GM18858 (cell line): ENCODE results near the gene NANS.

ENCODE experiments used
- ATAC-seq: cut with Tn5 transposase; IDR thresholded peaks from one replicate; pipeline ENCODE4 v1.9.1; 2021; ENCODE audit not compliant: unreplicated experiment

NANS gene

DNA sequence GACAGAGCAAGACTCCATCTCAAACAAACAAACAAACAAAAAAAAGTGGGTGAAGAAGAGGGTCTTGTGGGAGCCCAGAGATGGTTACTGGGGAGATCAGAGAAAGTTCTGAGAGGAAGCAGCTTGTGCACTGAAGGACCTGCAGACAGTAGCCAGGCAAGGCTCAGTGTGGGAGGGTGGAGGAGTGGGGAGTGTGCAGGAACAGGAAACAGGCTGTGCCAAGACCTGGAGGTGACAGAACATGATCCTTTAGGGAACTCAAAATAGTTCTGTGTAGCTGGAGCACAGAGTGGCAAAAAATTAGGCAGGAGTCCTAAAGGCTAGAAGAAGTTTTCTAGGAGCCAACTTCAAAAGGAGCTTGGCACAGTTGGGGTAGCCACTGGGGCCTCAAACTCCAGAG is 19.2 kb upstream of the NANS start:
- no peak for ATAC-seq

DNA sequence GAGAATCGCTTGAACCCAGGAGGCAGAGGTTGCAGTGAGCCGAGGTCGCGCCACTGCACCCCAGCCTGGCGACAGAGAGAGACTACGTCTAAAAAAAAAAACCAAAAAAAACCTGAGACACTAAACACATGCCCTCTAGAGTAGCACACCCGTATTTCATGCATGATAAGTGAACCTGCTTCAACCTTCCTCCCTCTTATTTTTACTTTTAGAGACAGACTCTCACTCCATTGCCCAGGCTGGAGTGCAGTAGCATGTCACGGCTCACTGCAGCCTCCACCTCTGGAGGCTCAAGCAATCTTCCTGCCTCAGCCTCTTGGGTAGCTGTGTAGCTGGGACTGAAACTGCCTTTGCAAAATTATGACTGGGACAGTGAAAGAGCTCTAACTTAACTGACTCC is 17.6 kb upstream of the NANS start:
- ATAC-seq, result peak; percentile 49

DNA sequence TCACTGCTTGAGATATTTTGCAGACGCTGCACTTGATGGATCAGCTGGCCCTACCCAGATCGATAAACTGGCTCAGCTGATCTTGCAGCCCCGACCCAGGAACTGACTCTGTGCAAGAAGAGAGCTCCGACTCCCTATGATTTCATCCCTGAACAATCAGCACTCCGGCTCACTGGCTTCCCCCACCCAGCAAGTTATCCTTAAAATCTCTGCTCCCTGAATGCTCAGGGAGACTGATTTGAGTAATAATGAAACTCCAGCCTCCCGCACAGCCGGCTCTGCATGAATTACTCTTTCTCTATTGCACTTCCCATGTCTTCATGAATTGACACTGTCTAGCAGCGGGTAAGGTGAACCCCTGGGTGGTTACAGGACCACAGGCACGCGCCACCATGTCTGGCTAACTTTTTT is 16.9 kb upstream of the NANS start:
- no peak for ATAC-seq

DNA sequence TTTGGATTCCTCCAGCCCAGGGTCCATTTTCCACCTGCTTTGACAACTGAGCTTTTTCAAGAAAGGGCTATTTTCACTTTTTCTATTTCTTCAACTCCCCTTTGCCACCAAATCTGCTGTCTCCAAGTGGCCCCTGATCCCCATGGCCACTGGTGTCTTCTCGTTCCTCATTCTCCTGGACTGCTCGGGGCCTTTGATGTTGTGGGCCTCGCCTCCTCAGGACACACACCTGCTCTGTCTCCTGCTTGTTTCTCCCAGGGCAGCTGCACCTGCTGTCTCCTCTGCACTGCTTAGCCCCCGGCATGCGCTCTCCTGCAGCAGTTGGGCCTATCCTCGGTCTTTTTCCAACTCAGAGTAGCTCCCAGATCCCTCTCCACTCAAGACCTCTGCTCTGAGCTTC is 16.3 kb upstream of the NANS start:
- no peak for ATAC-seq

DNA sequence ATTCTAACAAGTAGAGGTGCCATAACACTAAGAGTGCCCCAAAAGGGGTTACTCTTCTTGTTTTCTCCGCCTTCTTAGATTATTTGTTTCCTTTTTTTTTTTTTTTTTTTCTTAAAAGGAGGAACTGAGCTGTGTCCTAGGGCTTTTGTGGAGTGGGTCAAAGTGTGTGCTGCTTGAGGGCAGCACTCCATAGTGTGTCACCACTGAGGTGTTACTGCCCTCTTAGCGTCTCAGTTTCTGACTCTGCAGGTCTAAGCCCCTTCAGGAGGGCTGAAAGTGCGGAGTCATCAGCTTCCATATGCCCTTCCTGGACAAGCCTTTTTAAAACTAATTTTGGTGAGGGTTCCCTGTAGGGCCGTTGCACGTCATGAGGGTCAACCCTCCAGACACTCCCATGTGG is 12.6 kb upstream of the NANS start:
- no peak for ATAC-seq

DNA sequence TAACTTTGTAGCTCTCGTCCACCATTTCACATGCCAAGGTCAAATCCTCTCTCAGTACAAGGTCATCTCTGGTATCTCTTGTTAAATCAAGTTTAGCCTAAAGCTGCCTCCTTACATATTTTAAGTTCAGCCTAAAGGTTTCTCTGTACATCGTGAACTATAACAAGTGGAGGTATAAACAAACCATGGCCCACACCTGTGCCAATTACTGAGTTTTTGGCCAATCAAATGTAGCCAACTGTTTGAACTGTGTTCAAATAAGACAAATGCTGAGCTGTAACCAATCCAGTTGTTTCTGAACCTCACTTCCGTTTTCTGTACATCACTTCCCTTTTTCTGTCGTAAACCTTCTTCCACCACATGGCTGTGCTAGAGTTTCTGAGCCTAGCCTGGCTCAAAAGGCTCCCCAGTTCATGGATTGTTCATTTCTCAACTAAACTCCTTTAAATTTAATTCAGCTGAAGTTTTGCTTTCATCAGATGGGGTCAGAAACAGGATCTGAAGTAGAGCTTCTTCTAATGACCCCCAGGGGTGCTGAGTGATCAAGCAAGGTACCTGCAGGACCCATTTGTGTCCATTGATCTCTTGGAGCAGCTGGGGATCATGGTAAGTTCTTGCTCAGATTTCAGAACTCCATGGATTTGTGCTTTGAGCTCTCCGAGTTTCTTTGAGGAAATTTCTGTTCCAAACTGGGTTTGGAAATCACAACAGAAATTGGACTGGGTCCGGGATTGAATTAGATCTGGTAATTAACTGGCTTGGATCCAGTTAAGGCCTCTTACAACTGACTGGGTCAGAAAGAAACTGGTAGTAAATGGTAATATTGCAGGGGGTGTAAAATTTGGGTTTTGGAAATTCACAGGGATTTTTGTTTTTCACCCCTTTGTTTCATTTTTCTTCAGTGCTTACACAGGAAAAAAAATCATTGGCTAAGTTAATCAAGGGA is 11.0 kb upstream of the NANS start:
- peak; percentile 83 for ATAC-seq

DNA sequence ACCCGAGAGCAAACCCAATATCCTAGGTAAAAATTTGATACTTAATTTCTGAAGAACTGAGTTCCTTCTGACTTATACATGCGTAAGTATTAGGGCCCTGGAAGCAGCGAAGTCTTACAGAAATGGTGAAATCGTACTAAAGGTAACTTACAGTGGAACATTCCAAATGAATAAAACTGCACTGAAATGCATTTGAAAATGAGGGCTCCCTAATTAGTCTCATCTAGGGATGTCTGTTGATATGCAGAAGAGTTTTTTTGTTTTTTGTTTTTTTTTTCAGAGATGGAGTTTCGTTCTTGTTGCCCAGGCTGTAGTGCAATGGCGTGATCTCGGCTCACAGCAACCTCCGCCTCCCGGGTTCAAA is 10.4 kb upstream of the NANS start:
- no peak for ATAC-seq

DNA sequence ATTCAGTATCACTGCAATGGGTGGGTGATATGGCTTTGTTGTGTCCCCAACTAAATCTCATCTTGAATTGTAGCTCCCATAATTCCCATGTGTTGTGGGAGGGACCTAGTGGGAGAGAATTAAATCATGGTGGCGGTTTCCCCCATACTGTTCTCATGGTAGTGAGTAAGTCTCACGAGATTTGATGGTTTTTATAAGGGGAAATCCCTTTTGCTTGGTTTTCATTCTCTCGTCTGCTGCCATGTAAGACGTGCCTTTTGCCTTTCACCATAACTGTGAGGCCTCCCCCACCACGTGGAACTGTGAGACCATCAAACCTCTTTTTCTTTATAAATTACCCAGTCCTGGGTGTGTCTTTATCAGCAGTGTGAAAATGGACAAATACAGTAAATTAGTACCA is 9.5 kb upstream of the NANS start:
- no peak for ATAC-seq

DNA sequence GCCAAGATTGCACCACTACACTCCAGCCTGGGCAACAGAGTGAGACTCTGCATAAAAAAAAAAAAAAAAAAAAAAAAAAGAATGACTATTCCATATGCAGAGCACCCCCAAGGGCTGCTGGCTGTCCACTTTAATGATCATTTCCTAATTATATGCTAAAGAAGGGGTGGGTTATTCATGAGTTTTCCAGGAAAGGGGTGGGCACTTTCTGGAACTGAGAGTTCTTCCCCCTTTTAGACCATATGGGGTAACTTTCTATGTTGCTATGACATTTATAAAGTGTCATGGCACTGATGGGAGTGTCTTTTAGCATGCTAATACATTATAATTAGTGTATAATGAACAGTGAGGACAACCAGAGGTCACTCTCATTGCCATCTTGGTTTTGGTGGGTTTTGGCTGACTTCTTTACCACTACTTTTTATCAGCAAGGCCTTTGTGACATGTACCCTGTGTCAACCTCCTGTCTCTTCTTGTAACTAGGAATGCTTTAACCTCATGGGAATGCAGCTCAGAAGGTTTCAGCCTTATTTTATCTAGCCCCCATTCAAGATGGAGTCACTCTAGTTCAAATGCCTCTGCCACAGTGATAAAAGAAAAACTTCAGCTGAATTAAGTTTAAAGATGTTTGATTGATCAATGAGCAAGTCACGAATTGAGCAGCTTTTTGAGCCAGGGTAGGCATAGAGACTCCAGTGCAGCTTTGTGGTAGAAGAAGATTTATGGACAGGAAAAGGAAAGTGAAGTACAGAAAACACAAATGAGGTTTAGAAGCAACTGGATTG is 7.1 kb upstream of the NANS start:
- no peak for ATAC-seq

DNA sequence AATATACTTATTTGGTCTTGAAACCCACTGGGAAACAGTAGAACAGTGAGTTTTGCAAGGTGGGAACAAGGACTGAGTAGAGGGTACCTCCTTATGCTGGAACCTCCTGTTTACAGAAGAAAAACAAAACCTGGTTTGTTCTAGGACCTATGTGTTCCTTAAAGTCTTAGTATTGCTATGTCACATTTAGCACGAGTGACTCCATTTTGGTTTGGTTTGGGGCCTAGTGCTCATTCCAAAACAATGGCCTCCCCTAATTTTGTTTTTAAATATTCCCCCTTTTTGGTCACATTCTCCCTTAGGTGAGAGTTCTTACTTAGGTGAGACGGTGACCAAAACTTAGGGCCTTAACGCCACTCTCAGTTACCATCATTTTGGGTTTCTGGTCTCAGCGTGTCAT is 6.2 kb upstream of the NANS start:
- no peak for ATAC-seq

DNA sequence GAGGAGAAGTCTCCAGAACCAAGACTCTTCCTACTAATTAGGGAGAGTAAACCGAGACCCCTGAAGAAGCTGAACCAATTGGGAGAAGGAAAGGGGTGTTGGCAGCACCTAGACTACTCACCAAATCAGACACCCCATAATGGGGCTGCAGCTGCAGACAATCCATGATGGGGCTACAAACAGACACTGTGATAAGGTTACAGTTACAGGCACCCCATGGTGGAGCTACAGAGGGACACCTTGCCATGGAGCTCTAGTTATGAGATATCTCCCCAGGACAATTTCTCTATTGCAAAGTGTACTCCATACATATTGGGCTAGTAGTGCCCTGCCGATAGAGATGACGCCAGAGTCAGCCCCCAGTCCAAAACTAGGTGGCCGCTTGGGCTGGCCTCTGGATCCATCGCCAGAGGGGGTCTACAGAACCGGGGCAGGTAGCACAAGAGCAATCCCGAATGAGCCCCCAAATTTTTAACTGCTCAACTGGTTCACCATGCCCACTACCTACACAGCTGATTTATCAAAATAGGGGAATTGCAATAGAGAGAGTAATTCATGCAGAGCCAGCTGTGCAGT is 2.1 kb upstream of the NANS start:
- no peak for ATAC-seq

DNA sequence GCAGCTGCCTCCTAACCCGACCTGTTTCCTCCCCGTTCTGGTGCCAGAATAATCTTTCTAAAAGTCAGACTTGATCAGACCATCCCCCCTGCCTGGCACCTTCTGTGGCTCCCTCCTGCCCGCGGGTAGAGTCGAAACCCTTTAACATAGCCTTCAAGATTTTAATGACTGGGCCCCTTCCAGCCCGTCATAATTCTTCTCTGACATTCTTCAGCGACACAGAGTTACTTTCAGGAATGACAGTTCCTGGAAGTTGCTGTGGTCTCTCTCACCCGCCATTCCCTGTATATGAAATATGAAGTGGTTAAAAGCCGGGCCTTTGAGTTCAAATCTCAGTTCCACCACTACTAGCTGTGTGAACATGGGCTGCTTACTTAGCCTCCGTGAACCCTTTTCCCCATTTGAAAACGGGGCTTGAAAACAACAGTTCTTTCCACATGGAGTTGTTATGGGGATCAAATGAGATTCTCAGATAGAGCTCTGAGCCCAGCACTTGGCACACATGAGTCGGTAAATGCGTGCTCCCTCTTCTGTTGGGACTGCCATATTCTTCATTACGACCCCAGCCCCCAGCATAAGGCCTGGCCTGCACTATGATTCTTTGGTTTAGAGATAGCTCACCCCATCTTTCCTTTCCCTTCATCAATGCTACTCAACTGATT is 737 bp downstream of the NANS start:
- no peak for ATAC-seq

DNA sequence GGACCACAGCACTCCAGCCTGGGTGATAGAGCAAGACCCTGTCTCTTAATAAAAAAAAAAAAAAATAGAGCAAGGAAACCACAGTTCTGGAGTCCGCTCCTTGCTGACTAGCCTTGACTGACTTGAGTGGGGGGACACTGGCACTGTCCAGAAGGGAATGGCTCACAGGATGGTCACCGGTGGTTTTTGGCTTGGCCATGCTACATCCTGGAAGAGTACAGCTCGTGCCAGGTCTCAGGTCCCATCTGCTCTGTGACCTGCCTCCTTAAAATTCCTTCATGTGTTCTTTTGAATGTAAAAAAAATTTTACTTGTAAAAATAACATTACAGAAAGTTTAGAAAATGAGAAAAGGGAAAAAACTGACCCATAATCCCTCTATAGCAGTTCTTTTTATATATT is 5.6 kb downstream of the NANS start:
- no peak for ATAC-seq

DNA sequence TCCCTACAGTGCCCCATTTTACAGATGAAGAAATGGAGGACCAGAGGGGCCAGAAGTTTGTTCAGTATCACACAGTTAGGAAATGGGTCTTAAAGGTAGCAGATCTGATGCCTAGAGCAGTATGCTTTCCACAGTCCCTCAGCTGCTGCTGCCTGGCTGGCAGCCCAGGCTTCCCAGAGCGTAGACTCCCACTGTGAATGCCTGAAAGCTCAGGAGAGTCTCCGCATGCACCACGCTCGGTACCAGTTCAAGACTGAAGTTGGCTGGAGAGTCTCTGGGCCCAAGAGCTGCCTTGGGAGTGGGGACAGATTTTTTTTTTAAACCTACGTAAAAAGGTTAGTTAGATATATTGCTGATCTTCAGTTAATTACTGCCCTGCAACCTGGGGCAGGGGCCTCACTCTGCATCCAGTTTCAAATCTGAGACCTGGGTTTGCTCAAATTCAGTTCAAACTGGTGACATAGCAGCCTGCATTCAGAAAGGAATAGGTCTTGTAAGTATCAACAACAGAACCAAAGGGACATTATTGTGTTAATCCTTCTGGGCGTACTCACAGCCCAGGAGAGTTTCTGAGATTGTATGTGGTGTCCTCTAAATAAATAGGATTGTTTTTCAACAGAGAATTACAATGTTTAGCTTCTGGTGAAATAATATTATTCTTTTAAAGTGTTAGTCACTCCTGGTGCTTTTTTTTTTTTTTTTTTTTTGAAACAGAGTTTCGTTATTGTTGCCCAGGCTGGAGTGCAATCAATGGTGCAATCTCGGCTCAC is 8.3 kb downstream of the NANS start:
- ATAC-seq, result no peak

DNA sequence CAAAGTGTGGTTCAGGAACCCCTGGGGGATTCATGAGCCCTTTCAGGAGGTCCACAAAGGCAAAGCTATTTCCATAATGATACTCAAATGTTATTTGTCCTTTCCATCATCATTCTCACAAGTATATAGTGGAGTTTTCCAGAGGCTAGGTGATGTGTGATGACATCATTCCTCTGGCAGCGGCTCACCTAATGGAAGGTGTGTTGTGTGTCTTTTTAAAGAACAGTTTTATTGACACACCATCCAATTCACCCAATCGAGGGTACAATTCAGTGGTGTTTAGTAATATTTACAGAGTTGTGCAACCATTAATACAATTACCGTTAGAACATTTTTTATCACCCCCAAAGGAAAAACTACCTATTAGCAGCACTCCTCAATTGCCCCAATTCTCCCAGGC is 9.7 kb downstream of the NANS start:
- no peak for ATAC-seq

DNA sequence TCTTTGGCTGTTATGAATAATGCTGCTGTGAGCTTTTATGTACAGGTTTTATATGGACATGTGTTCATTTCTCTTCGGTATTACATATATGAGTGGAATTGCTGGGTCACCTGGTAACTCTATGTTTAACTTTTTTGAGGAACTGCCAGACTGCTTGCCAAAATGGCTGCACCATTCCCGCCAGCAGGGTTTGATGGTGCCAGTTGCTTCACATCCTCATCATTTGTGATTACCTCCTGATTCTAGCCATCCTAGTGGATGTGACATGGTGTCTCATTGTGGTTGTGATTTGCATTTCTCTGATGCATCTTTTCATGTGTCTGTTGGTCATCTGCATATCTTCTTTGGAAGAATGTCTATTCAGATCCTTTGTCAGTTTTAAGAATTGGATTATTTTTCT is 10.7 kb downstream of the NANS start:
- no peak for ATAC-seq

DNA sequence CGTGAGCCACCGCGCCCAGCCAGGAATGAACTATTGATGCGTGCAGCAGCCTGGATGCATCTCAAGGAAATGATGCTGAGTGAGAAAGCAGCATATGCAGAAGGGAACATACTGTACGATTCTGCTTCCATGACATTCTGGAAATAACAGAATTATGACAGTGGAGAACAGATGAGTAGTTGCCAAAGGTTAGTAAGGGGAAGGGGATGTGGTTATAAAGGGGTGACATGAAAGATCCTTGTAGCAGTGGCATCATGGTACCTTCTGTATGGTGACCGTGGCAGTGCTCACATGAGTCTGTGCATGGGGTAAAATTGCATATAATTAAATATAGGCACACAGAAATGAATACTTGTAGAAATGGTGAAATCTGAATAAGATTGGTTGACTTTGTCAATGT is 13.0 kb downstream of the NANS start:
- ATAC-seq, result no peak

DNA sequence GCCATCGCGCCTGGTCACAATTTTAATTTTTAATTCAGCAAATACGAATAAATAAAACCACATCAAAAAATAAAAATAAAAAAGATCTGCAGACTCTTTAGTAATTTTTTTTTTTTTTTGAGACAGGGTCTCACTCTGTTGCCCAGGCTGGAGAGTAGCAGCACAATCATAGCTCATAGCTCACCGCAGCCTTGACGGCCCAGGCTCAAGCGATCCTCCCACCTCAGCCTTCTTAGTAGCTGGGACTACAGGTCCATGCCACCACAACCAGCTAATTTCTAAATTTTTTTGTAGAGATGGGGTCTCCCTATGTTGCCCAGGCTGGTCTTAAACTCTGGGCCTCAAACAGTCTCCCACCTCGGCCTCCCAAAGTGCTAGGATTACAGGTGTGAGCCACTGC is 14.2 kb downstream of the NANS start:
- no peak for ATAC-seq

DNA sequence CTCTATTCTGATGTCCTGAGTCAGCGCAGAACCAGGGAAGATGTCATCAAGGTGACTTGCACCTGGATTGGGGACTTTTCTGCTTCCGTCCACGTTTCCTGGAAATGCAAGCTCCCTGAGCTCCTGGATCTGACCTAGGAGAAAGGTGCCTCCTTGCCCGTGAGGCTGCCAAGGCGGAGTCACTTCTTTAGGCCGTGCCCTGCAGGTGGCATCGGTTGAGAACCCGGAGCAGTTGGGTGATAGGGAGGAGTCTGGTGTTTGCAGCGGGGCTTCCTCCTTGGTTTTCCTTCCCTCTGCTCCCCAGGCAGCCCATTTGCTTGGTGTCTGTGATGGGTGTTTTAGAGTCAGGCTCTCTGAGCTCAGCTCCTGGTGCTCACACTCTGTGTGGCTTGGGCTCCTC is 15.2 kb downstream of the NANS start:
- ATAC-seq, result no peak

DNA sequence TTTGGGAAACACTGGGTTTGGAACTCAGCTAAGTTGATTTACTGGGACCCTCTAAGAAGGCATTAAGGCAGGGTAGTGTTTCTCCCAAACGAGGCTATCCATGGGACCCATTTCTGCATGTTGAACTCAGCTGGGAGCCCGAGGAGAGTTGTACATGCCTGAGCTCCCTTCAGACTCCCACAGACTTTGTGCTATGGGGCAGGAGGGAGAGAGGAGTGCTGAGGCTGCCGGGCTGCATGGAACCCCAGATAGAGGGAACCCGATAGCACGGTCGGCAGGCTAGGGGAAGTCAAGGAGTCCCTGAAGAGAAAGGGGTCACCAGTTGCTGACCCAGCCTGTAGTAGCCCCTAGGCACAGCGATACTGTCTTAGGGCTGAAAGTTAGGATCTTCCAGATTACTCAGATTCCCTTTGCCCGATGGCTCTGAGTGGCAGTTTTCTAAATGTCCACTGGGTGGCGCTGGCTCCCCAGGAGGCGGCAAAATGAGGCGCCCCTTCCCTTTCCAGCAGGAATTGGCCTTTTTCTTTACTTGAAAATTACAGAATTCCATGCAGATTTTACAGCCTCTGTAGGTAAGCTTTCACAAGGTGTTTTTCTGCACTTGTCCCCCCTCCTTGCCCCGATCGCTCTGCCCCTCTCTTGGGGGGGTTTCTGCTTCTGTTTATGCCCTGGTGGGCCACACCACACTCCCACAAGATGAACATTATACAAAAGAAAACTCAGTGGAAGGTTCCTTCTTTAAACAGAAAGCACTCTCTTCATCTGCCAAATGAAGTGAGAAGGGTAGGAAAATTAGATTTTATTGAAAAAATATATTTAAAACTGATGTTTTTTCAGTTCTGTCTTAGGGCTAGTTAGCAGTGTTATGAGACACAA is 17.8 kb downstream of the NANS start:
- no peak for ATAC-seq
